K562 (cell line): ENCODE data around the gene ATP2A1. TPM values are rescaled to one million over a fixed set of nuclear protein-coding genes. Genes with fewer than 3 reads are reported as not detected.
A peak's percentile ranks its signal among the peaks of the same experiment; 100 is the strongest.

Experiments
- ATAC-seq: fragments of 200-7000 bp; cut with Tn5 transposase; 3 replicates; pipeline ENCODE4 v1.9.1; 2020; ENCODE audit warnings: moderate library complexity
- BruUV-seq: library from RNA; stranded (reverse); fragments of 400-500 nt; replicated peaks from 2 replicates; lab custom pipeline; 2021; lab: Mats Ljungman, UMichigan
- CTCF ChIA-PET: fragments of 300-600 bp; formaldehyde crosslinking; extraction: SDS; loops from one replicate; lab custom pipeline; 2021; ENCODE audit warnings: low intra/inter-chr PET ratio; lab: Yijun Ruan, JAX
- POLR2A ChIA-PET: fragments of 300-600, 350-650 bp; sonication (Branson Sonifier 250); formaldehyde crosslinking; extraction: SDS; loops from one replicate; lab custom pipeline; 2021; ENCODE audit warnings: antibody characterized with exemption, inconsistent platforms; lab: Yijun Ruan, JAX
- DNase-seq, 4 experiments: peaks; one replicate each; pipeline versions ENCODE4 v3.0.0 to v3.0.0-alpha.2; 2011 to 2018; ENCODE audit warnings: low spot score in 3 of 4, mixed read lengths in 3 of 4; ENCODE audit errors: extremely low read depth in 1 of 4
- FAIRE-seq: peaks from 2 replicates; lab custom pipeline; 2011; peaks lifted over from hg19 to GRCh38; lab: Jason Lieb, UNC
- H2AFZ ChIP-seq: 2 replicates; pipeline ENCODE4 v1.6.0; 2011; ENCODE audit warnings: low read depth, low read length, control low read depth, inconsistent platforms
- H3K27ac ChIP-seq: fragments of 200-600 bp; 3 replicates; pipeline ENCODE4 v1.8.0; 2011; ENCODE audit warnings: low read depth, mild to moderate bottlenecking, control low read depth, inconsistent platforms, low read length, moderate library complexity, mixed read lengths; ENCODE audit errors: extremely low read depth
- H3K27me3 ChIP-seq, 2 experiments: fragments of 300-600 bp in 1 of 2; 2 replicates in 1 of 2; 3 replicates in 1 of 2; pipeline versions ENCODE4 v1.6.0 to v1.8.0; 2011; ENCODE audit warnings: inconsistent platforms in 2 of 2, low read length in 2 of 2, mild to moderate bottlenecking in 1 of 2, mixed read lengths in 1 of 2, moderate library complexity in 1 of 2; ENCODE audit not compliant: control insufficient read depth in 2 of 2, insufficient read depth in 2 of 2
- H3K36me3 ChIP-seq: fragments of 300-600 bp; 3 replicates; pipeline ENCODE4 v1.8.0; 2011; ENCODE audit warnings: mild to moderate bottlenecking, low read length, inconsistent platforms; ENCODE audit not compliant: control insufficient read depth, insufficient read depth
- H3K4me1 ChIP-seq, 2 experiments: fragments of 200-600 bp in 1 of 2; replicated peaks in 1 of 2; 2 replicates in 1 of 2; 3 replicates in 1 of 2; pipeline versions ENCODE4 v1.5.1 to v1.8.0; 2011; ENCODE audit warnings: inconsistent platforms in 2 of 2, low read length in 2 of 2, mild to moderate bottlenecking in 1 of 2, mixed read lengths in 1 of 2, moderate library complexity in 1 of 2; ENCODE audit not compliant: control insufficient read depth in 2 of 2, insufficient read depth in 2 of 2
- H3K4me2 ChIP-seq: 2 replicates; pipeline ENCODE4 v1.6.1; 2011; ENCODE audit warnings: low read length, control low read depth, inconsistent platforms, mixed read lengths; ENCODE audit not compliant: insufficient read depth
- H3K4me3 ChIP-seq: fragments of 200-600 bp; sonication (generic), shearing (Covaris generic); 2 replicates; pipeline ENCODE4 v1.5.1; 2016; ENCODE audit warnings: control low read depth, inconsistent platforms
- H3K79me2 ChIP-seq: fragments of 200-600 bp; 3 replicates; pipeline ENCODE4 v1.8.0; 2011; ENCODE audit warnings: low read length, inconsistent platforms; ENCODE audit not compliant: control insufficient read depth, insufficient read depth
- H3K9ac ChIP-seq, 2 experiments: 2 replicates each; pipeline versions ENCODE4 v1.6.0 to v1.6.1; 2011; ENCODE audit warnings: low read depth in 2 of 2, low read length in 2 of 2, control low read depth in 1 of 2, inconsistent platforms in 1 of 2, mild to moderate bottlenecking in 1 of 2, mixed read lengths in 1 of 2; ENCODE audit not compliant: insufficient read depth in 1 of 2
- H3K9me1 ChIP-seq: one replicate; pipeline ENCODE4 v1.6.0; 2011; ENCODE audit warnings: inconsistent platforms, mild to moderate bottlenecking, low read length, moderate library complexity; ENCODE audit not compliant: control insufficient read depth, insufficient read depth
- H3K9me3 ChIP-seq: replicated peaks from 2 replicates; pipeline ENCODE4 v1.5.1; 2011; ENCODE audit warnings: low read depth, low read length, inconsistent platforms; ENCODE audit not compliant: control insufficient read depth, insufficient read depth
- H4K20me1 ChIP-seq: replicated peaks from 2 replicates; pipeline ENCODE4 v1.6.1; 2011; ENCODE audit warnings: low read length, inconsistent platforms, mixed read lengths; ENCODE audit not compliant: control insufficient read depth, insufficient read depth
- FOXA1 ChIP-seq: fragments of 450-650 bp; IDR thresholded peaks from 2 replicates; pipeline ENCODE4 v1.6.1; 2016; ENCODE audit warnings: mild to moderate bottlenecking, borderline replicate concordance
- HMG20B ChIP-seq: fragments of 250-450 bp; sonication (Bioruptor Pico); IDR thresholded peaks from 2 replicates; pipeline ENCODE4 v1.5.0; 2021; ENCODE audit warnings: mild to moderate bottlenecking
- POLR2H ChIP-seq: IDR thresholded peaks from 2 replicates; pipeline ENCODE4 v1.6.1; 2016; ENCODE audit warnings: missing genetic modification characterization, low read depth, mild to moderate bottlenecking, control low read depth, missing compliant biosample characterization, moderate library complexity
- STAT5A ChIP-seq: IDR thresholded peaks from 2 replicates; pipeline ENCODE4 v1.6.1; 2012; ENCODE audit warnings: low read length, inconsistent platforms, borderline replicate concordance
- TRIM28 ChIP-seq: fragments of 450-650 bp; IDR thresholded peaks from 2 replicates; pipeline ENCODE4 v1.6.1; 2017
- ZBTB43 ChIP-seq: sonication (generic); formaldehyde crosslinking; IDR thresholded peaks from 2 replicates; pipeline ENCODE4 v1.8.0; 2023; ENCODE audit warnings: mild to moderate bottlenecking, missing genetic modification reagents
- ZNF695 ChIP-seq: fragments of 450-650 bp; formaldehyde crosslinking; IDR thresholded peaks from 2 replicates; pipeline ENCODE4 v1.4.0; 2020; ENCODE audit warnings: mild to moderate bottlenecking, moderate library complexity
- WGBS: fragments of 100-300 bp; shearing (Covaris generic); methylation state at CpG from one replicate; pipeline ENCODE4 v1.1.6; 2016; ENCODE audit warnings: low coverage, mixed read lengths; ENCODE audit not compliant: insufficient coverage; ENCODE audit errors: missing lambda C conversion rate; 5-methylcytosine and 5-hydroxymethylcytosine counted together
- in situ Hi-C: fragments of 300-500 bp; cut with MboI; formaldehyde crosslinking; loops from 4 replicates; pipeline ENCODE4 v1.15.0; 2018; ENCODE audit warnings: inconsistent platforms, mixed read lengths
- intact Hi-C: fragments of 100-400 bp; cut with micrococcal nuclease; formaldehyde crosslinking; loops from 2 replicates; pipeline ENCODE4 v1.14.2; 2022
- polyA plus RNA-seq, 8 experiments: library from polyadenylated mRNA; depleted of rRNA in 4 of 8; stranded (reverse) in 5 of 8; unstranded in 3 of 8; fragments of >200 nt; fragmentation: Nextera tagmentation in 2 of 8; fragmentation: Illumina TruSeq in 1 of 8; extraction: Ambion mirVana in 2 of 8; extraction: Trizol in 1 of 8; gene quantifications; 2 replicates each; pipeline versions ENCODE4 v1.2.1 to v1.2.3, GENCODE V29; 2011 to 2014; ENCODE audit warnings: inconsistent platforms in 1 of 8, missing spikeins in 1 of 8
- total RNA-seq, 7 experiments: library from RNA; depleted of rRNA in 6 of 7; stranded (reverse); fragments of >200 nt in 6 of 7; fragmentation: Illumina TruSeq in 2 of 7; extraction: Trizol in 2 of 7; gene quantifications; 2 replicates each; pipeline versions ENCODE4 v1.2.1 to v1.2.3, GENCODE V29; 2011 to 2021; ENCODE audit warnings: low replicate concordance in 1 of 7

The ATP2A1 gene
- total and polyA plus RNA-seq, 9 of the 15 experiments (the other 6 are each of a cell fraction or from before 2014, with no cell fraction given) = 0.25 to 2.6 (median 0.65) TPM

DNA sequence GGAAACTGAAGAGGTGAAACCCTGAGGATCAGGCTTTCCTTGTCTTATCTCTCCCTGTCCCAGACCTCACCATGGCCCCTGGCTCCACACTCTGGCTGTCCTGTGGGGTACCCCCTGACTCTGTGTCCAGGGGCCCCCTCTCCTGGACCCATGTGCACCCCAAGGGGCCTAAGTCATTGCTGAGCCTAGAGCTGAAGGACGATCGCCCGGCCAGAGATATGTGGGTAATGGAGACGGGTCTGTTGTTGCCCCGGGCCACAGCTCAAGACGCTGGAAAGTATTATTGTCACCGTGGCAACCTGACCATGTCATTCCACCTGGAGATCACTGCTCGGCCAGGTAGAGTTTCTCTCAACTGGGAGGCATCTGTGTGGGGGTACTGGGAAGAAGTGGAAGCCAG is 54.9 kb downstream of the ATP2A1 start:
- ChIA-PET POLR2A (no interaction called here), CTCF (no interaction called here)
- H3K27ac ChIP-seq = no peak overlapping the region
- no peaks in the 10 kb centered on the region for H3K9me3 ChIP-seq
- no peak overlapping the region for H2AFZ ChIP-seq
- TF ChIP-seq HMG20B (CRISPR knock-in tag) (no peak), STAT5A (no peak), POLR2H (tag) (no peak), TRIM28 (no peak), ZBTB43 (no peak), FOXA1 (no peak), ZNF695 (no peak)
- intact Hi-C loops = no loop called here
- DNase-seq = no peak
- no peak overlapping the region for H3K4me3 ChIP-seq
- FAIRE-seq = no peak
- no TSS peak for BruUV-seq
- H3K4me1 ChIP-seq = peaks cover 8 to 40% of the 10 kb centered on the region in 2 experiments; a peak in 4 of 5 replicates
- no peaks in the 10 kb centered on the region for H4K20me1 ChIP-seq
- ATAC-seq = no peak
- WGBS = 64% methylated on average over 8 of the region's 8 CpGs
- H3K9ac ChIP-seq = peak overlapping the region in 1 of 2 experiments; percentile 19; a peak in 1 of 4 replicates
- no peaks in the 10 kb centered on the region for H3K36me3 ChIP-seq
- in situ Hi-C loops = loop anchor here (25.0 kb wide), 1 partner anchor 496 kb away; no protein-coding TSS in a partner anchor
- no peak overlapping the region for H3K4me2 ChIP-seq
- peaks cover 9% of the 10 kb centered on the region for H3K79me2 ChIP-seq
- H3K9me1 ChIP-seq = no peaks in the 10 kb centered on the region
- H3K27me3 ChIP-seq = no peaks in the 10 kb centered on the region
